LHCN-M2 (cell line): ENCODE measurements around the gene VMP1. TPM values are rescaled to one million over a fixed set of nuclear protein-coding genes. Genes with fewer than 3 reads are reported as not detected.
"Not testable (repeated sequence)": the region's sequence is repeated elsewhere in the genome, so short reads cannot be mapped to it uniquely, and the experiment has no call there.

Experiments
- DNase-seq: peaks from one replicate; pipeline ENCODE4 v3.0.0-alpha.2; 2012; ENCODE audit warnings: low read depth
- total RNA-seq: library from RNA; depleted of rRNA; stranded (reverse); fragments of >200 nt; gene quantifications from 2 replicates; pipeline ENCODE4 v1.2.3, GENCODE V29; 2014

VMP1 gene
- total RNA-seq, 1 experiment from 2014 or later: 193 TPM

DNA sequence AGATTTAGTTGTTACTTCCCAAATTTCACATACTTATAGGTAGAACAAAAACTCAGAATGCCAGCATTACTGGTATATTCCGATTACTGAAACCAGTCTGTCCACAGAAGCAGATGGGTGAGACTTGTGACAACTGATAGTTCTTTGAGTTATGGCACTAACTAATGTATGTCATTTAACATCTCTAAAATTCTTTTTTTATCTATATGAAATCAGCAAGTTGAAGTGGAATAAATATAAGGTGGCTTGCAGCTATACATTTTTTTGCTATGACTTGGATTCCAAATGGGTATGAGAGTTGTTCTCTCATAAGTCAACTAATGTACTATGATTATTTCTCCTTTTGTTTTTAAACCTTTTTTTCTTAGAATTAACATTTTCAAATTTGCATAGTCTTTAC, 69.1 kb downstream of the VMP1 start:
- DNase-seq: no peak

DNA sequence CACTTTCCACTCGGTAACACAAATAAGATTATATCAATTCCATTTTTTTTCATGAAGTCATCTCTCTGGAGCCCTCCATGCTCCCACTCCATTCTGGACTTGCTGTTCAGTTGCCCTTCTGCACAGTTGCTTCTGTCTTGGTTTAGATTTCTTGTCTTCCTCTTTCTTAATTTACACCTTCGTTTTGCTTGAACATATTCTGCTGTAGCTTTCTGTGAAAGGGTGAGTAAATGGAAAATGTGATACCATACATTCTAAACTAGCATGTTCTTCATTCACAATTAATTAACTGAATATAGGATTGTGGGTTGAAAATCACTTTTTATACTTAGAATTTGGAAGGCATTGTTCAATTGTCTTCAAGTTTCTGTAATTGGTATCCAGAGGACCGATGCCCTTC, 69.6 kb downstream of the VMP1 start:
- DNase-seq: no peak

DNA sequence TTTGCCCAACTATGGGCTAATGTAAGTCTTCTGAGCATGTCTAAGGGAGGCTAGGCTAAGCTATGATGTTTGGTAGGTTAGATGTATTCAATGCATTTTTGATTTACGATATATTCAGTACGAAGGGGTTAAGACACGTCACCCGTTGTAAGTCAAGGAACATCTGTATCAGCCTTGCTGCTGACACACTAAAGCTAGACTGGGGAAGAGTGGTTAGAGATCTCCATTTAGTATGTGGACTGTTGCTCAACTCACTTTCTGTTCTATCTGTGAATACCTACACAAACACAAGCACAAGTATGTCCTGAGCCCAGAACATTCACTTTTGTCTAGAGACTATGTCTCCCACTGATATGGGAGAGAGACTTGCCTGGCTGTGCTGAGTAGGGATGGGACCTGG, 71.5 kb downstream of the VMP1 start:
- no peak for DNase-seq

DNA sequence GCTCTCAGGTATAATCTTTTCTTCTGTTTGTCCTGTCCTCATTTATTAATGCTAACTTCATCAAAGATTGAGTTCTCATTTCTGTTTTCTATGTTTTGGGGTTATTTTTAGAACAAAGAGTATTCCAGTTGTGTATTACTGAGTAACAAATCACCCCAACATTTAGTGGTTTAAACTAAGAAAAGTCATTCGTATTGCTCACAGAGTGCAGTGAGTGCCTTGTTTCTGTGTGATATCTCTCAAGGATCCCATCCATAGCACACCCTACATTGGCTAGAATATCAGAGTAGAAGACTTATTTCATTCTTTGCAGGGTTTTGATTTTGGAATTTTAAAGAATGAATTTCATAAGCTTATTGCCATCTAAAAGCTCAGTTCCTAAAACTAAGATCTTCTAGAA, 72.1 kb downstream of the VMP1 start:
- peak; percentile 20 for DNase-seq

DNA sequence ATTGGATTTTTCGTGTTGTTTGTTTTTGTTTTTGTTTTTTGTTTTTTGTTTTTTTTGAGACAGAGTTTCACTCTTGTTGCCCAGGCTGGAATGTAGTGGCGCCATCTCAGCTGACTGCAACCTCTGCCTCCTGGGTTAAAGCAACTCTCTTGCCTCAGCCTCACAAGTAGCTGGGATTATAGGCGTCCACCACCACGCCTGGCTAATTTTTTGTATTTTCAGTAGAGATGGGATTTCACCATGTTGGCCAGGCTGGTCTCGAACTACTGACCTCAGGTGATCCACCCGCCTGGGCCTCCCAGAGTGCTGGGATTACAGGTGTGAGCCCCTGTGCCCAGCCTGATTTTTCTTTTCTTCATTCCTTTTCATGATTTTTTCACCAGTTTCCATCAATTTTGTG, 73.1 kb downstream of the VMP1 start:
- DNase-seq: not testable (repeated sequence)

DNA sequence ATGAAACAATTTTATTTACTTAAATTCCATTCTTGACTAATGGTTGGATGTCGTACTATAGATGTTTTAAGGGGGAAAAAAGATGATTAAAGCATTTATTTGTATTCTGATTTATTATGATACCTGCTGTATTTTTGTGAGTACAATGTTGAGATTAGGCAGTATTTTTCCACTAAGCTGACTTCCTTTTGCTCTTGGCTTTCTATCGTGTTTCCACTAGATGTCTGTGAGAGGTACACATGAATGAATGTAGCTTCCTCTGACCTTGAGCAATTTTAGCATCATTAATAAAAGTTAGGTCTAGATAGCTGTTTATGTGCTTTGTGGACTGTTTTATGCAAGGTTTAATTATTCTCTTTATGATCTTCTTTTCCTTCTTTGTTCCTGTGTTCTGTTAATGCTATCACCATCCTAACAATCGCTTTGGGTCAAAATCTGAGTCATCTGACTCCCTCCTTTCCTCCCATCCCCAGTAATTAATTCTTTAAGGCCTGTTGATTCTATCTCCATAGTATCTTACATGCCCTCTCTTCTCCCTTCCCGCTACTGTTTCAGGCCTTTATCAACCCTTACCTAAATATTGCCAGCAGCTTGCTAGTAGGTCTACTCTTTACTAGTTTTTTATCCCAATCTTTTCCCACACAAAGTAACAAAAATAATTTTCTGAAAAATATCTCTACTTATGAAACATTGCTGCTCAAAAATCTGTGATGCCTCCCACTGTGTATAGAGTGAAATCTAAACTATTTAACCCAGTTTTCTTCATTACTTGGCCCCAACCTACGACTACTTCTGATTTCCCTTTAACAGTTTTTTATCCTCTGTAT, 76.0 kb downstream of the VMP1 start:
- peak; percentile 40 for DNase-seq

DNA sequence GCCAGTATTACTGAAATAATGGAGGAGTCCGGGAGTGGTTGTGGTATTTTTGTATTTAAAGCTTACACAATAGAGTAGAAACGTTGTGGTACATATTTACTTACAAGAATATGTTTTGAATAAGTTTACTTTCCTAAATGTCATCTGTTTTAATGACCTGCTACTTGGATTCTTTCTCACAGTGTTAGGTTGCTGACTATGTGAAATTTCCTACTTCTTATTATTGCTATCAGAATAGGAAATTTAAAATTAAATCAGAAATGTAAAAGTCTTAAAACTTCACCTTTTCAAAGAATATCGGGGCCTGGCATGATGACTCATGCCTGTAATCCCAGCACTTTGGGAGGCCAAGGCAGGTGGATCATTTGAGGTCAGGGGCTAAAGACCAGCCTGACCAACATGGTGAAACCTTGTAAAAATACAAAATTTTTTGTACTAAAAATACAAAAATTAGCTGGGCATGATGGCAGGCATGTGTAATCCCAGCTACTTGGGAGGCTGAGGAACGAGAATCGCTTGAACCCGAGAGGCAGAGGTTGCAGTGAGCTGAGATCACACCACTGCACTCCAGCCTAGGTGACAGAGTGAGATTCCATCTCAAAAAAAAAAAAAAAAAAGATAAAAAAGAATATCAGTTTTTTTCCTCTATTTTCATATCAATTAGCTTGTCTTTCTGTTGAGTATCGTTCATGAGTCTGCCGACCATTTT, 77.8 kb downstream of the VMP1 start:
- peak; percentile 68 for DNase-seq

DNA sequence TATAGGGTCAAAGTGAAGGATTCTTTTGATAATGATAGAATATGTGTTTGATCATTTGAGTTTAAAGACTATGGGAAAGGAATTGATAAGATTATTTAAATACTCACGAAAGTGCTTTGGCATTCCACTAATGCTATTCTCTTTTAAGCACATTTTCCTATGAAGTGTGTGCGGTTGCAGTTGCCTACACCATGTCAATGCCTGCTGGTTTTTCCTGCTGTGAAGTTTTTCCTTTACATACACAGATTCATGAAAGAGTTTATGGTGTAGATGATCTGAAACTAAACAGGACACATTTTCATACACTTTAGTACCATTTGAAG, 78.7 kb downstream of the VMP1 start:
- DNase-seq: no peak

DNA sequence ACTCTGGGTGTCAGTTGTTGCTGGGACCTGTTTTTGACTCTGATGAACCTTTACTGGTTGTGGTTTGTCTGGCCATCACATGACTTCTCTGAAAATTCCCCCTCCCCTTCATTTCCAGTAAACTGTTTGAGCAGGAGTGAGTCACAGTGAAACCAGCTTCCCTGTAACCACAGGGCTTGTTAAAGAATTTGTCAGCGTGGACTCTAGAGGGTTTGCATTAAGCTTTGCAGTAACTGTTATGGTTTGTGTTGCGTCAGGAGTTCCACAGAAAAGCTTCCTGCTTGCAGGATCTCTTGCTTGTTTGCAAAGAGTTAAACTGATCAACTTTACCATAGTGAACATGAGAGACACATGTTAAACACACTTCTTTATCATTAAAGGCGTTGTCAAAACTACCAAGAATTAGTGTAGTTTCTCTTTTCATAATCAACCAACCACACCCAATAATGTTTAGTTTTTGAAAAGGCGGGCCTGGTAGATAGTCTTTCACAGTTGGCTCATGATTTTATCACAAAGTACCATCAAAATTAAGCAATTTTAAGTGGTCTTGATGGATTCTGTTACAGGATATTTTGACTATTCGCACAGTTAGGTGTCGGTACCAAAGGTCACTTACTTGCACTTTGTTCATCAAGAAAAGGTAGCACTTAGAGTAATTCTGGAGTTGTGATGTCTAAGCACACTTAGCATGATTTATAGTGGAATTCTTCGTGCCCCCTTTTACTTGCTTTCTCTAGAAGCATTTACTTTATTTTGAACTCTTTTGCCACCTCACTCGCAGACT, 79.3 kb downstream of the VMP1 start:
- DNase-seq: peak; percentile 100

DNA sequence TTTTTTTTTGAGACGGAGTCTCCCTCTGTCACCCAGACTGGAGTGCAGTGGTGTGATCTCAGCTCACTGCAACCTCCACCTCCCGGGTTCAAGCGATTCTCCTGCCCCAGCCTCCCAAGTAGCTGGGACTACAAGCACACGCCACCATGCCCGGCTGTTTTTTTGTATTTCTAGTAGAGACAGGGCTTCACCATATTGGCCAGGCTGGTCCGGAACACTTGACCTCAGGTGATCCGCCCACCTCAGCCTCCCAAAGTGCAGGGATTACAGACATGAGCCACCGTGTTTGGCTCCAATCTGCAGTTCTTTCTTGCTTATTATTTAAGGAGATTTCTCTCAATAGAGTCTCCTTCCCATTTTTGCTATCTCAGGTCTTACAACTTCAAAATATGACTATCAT, 82.4 kb downstream of the VMP1 start:
- DNase-seq: not testable (repeated sequence)

DNA sequence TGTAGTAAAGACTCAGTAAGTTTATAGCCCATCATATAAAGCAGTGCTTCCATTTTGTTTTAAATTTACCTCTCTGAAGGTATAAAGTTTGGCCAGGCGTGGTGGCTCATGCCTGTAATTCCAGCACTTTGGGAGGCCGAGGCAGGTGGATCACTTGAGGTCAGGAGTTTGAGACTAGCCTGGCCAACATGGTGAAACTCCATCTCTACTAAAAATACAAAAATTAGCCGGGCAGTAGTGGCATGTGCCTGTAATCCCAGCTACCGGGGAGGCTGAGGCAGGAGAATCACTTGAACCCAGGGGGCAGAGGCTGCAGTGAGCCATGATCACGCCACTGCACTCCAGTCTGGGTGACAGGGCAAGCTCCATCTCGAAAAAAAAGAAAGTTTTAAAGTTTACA, 83.0 kb downstream of the VMP1 start:
- not testable (repeated sequence) for DNase-seq

DNA sequence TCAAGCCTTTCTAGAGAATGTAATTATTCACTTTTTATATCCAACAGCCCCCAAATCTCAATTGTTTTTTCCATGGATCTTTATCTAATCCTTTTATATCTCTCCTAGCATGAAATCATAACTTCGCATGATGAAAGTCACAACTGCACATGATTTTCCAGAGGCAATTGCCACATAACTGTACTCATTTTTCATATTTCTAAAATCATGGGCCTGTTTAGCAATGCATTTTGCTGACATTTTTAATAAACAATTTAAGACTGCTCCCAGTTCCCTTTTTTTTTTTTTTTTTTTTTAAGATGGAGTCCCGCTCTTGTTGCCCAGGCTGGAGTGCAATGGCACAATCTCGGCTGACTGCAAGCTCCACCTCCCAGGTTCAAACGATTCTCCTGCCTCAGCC, 83.5 kb downstream of the VMP1 start:
- DNase-seq: peak; percentile 21

DNA sequence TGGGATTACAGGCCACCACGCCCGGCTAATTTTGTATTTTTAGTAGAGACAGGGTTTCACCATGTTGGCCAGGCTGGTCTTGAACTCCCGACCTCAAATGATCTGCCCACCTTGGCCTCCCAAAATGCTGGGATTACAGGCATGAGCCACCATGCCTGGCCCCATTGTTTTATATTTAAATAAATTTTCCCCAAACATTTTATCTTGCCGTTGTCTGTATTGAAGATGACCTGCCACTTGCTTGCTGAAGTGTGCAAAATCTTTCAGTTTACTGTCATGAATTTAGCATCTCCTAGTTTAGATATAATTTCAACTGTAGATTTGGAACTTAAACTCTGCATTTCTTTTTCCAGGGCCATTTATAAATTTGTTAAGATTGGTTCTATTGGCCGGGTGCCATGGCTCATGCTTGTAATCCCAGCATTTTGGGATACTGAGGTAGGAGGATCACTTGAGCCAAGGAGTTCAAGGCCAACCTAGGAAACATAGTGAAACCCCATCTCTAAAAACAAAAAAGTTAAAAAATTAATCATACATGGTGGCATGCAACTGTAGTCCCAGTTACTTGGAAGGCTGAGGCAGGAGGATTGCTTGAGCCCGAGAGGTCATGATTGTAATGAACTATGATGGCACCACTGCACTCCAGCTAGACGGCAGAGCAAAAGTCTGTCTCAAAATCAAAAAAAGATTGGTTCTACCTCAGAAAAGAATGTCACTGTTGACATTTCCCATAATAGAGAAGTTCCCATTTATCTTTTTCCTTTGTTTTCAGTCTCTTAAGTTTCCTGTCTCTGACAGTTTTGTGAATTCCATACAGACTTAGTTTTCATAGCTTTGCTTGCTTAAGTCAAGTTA, 84.4 kb downstream of the VMP1 start:
- DNase-seq: no peak

DNA sequence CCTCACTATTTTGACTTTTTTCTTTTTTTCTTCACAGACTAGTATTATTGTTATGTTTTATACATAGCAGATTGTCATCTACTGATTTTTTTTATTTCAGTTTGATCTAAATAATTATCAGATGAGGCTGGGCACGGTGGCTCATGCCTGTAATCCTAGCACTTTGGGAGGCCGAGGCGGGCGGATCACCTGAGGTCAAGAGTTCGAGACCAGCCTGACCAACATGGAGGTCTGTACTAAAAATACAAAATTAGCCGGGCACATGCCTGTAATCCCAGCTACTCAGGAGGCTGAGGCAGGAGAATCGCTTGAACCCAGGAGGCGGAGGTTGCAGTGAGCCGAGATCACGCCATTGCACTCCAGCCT, 85.0 kb downstream of the VMP1 start:
- not testable (repeated sequence) for DNase-seq

DNA sequence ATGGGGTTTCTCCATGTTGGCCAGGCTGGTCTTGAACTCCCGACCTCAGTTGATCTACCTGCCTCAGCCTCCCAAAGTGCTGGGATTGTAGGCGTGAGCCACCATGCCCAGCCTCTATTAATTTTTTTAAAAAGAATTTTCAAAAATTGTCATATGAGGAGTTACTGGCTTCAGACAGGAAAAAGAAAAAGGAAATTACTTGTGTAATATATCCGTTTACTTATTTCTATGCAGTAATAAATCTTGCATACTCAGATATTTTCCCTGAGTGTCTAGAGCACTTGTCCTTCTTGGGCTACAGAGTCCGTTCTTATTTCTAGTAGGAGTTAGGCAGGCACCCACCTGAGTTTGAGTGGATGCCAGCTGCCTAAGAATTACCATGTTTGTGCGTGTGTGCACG, 85.8 kb downstream of the VMP1 start:
- no peak for DNase-seq

DNA sequence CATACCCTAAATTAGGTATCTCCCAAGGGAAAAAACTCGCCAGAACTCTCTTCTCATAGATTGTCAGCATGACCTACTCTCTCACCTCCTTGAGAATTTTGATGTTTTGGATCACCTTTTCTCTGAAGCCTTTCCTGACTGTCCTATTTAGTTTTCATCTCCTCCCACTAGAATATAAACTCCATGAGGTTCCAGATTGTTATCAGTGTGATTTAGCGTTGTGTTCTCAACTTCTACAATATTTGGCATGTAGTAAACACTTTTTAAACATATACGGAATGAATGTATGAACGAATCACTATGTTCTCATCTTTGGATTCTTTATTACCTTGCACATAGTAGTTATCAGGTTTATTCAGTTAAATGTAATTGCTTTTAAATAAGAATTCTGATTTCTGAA, 88.7 kb downstream of the VMP1 start:
- DNase-seq: no peak

DNA sequence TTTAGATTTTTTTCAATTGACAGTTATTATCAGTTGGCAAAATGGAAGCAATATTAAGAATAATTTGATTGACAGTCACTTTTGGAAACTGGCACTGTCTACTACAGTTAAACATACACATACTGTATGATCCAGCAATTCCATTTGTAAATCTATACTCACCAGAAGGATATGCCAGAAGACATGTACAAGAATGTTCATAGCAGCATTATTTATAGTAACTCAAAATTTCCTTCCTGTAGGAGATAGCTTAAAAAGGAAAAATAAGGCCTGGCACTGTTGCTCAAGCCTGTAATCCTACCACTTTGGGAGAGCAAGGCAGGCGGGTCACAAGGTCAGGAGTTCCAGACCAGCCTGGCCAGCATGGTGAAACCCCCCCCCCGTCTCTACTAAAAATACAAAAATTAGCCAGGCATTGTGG, 89.3 kb downstream of the VMP1 start:
- no peak for DNase-seq

DNA sequence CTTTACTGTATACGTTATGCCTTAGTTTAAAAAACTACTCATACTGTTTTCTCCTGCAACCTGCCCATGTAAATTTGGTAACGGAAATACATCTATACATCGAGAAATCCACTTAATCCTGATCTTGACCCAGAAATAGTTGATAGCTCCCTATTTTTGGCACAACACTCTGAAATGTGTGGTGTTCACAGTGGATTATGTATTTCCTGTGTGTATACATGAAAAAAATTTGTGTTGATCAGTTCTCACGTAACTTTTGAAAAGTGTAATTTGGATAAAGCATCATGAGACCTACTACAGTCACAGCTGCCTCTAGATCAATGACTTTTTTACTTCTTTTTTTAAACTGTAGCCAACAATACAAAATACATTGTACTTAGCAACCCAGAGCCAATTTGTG, 90.7 kb downstream of the VMP1 start:
- no peak for DNase-seq

DNA sequence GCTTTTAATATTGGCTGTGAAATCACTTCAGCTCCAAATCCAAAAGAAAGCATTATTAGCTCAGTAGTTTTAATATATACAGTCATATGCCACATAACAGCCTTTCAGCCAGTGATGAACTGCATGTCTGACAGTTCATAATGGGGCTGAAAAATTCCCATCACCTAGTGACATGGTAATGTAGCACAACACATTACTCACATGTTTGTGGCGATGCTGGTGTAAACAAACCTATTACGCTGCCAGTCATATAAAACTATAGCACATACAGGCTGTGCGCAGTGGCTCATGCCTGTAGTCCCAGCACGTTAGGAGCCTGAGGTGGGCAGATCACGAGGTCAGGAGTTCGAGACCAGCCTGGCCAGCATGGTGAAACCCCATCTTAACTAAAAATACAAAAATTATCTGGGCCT, 93.1 kb downstream of the VMP1 start:
- peak; percentile 35 for DNase-seq

DNA sequence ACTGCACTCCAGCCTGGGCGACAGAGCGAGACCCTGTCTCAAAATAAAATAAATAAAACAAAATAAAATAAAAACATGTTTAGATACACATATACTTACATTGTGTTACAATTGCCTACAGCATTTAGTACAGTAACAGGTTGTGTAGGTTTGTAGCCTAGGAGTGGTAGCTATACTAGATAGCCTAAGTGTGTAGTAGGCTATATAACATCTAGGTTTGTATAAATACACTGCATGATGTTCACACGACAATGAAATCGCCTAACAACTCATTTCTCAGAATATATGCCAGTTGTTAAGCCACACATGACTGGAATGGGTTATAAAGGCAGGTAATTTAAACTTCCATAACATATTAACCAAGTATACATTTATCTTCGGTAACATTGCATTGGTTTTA, 94.7 kb downstream of the VMP1 start:
- DNase-seq: no peak

DNA sequence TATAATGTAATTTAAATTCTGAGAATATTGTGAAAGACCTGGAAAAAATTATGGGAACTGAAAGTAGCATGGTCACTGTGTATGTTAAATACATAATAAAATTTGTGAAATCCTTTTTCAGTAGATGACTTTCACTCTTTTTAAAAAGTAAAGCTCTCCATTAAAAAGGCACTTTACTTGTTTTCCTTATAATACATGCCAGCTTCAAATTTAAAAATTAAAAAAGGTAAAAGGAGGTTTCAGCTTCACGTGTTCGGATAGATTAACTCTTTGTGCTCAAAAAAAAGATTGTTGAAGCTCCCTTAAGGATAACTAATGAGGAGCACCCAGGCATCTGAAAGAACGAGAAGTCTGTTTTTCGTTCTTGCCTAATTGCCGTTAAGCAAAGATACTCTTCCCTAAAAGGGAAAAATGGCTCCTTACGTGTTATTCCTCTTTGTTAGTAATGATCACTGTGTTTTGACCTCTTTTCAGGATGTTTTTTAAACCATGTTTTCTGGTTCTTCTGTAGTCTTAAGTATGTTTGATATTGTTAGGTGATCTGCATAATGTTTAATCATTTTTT, 97.5 kb downstream of the VMP1 start:
- peak; percentile 80 for DNase-seq
